B cell (primary cell): Measurements from ENCODE around the gene GFOD1. TPM values are rescaled to one million over a fixed set of nuclear protein-coding genes. Genes with fewer than 3 reads are reported as not detected.

Experiments used
- ATAC-seq: fragments of 200-7000 bp; cut with Tn5 transposase; one replicate; pipeline ENCODE4 v1.10.0; 2021; ENCODE audit warnings: low read depth, mild to moderate bottlenecking, moderate number of reproducible peaks, moderate library complexity
- CTCF ChIA-PET: fragments of 350-600 bp; sonication (Branson Sonifier 250); formaldehyde crosslinking; loops from one replicate; lab custom pipeline; 2021; ENCODE audit warnings: antibody characterized with exemption, inconsistent platforms; lab: Charles Lee
- POLR2A ChIA-PET: fragments of 350-600 bp; sonication (Branson Sonifier 250); formaldehyde crosslinking; loops from one replicate; lab custom pipeline; 2021; ENCODE audit warnings: antibody characterized with exemption; lab: Charles Lee
- DNase-seq: peaks from one replicate; pipeline ENCODE4 v3.0.0; 2013
- H2AFZ ChIP-seq: 2 replicates; pipeline ENCODE4 v1.6.1; 2012; ENCODE audit warnings: mild to moderate bottlenecking, low read depth, low read length; ENCODE audit not compliant: insufficient read depth, poor library complexity, severe bottlenecking
- H3K27ac ChIP-seq, 2 donors: 1 replicate in 1 of 2; 2 replicates in 1 of 2; pipeline ENCODE4 v1.5.1; 2012 to 2013; ENCODE audit warnings: low read length in 2 of 2, mild to moderate bottlenecking in 2 of 2, moderate library complexity in 1 of 2
- H3K27me3 ChIP-seq, 4 experiments: fragments of 200-600 bp in 1 of 4; sonication (generic) in 1 of 4; replicated peaks in 1 of 4; 1 replicate in 2 of 4; 2 replicates in 2 of 4; pipeline versions ENCODE4 v1.6.1 to v1.7.0; 2013 to 2016; ENCODE audit warnings: low read length in 3 of 4, mild to moderate bottlenecking in 2 of 4, mixed read lengths in 1 of 4, moderate library complexity in 1 of 4; ENCODE audit not compliant: insufficient read depth in 4 of 4, control insufficient read depth in 3 of 4; ENCODE audit errors: control extremely low read depth in 1 of 4
- H3K36me3 ChIP-seq, 2 experiments: replicated peaks in 1 of 2; 1 replicate in 1 of 2; 2 replicates in 1 of 2; pipeline versions ENCODE4 v1.6.1 to v1.7.1; 2013; ENCODE audit warnings: low read length in 1 of 2; ENCODE audit not compliant: insufficient read depth in 2 of 2, control insufficient read depth in 1 of 2; ENCODE audit errors: control extremely low read depth in 1 of 2, extremely low read depth in 1 of 2
- H3K4me1 ChIP-seq, 2 donors: fragments of 200-600 bp in 1 of 2; sonication (generic) in 1 of 2; 1 replicate in 1 of 2; 2 replicates in 1 of 2; pipeline versions ENCODE4 v1.5.1 to v1.6.1; 2013 to 2017; ENCODE audit warnings: low read length in 2 of 2; ENCODE audit not compliant: control insufficient read depth in 2 of 2, insufficient read depth in 2 of 2
- H3K4me2 ChIP-seq: replicated peaks from 2 replicates; pipeline ENCODE3; 2012; ENCODE audit warnings: mild to moderate bottlenecking, low read depth, low read length; ENCODE audit not compliant: poor library complexity, severe bottlenecking
- H3K4me3 ChIP-seq, 5 experiments: fragments of 200-600 bp in 1 of 5; sonication (generic) in 1 of 5; 1 replicate in 3 of 5; 2 replicates in 2 of 5; pipeline versions ENCODE4 v1.5.1 to v1.7.0; 2011 to 2016; ENCODE audit warnings: low read length in 4 of 5, mild to moderate bottlenecking in 4 of 5, low read depth in 2 of 5, control low read depth in 1 of 5, moderate library complexity in 1 of 5; ENCODE audit not compliant: insufficient read depth in 1 of 5; ENCODE audit errors: control extremely low read depth in 1 of 5, extremely low read depth in 1 of 5
- H3K79me2 ChIP-seq: fragments of 200-600 bp; sonication (generic); one replicate; pipeline ENCODE4 v1.6.0; 2016; ENCODE audit warnings: low read length; ENCODE audit not compliant: control insufficient read depth, insufficient read depth
- H3K9ac ChIP-seq: fragments of 200-600 bp; sonication (generic); 2 replicates; pipeline ENCODE4 v1.6.1; 2017; ENCODE audit warnings: mild to moderate bottlenecking, low read length, moderate library complexity
- H3K9me3 ChIP-seq, 3 donors: one replicate each; pipeline versions ENCODE4 v1.6.1 to v1.7.1; 2013; ENCODE audit warnings: low read length in 2 of 3; ENCODE audit not compliant: control insufficient read depth in 2 of 3, insufficient read depth in 1 of 3; ENCODE audit errors: control extremely low read depth in 1 of 3
- H4K20me1 ChIP-seq: 2 replicates; pipeline ENCODE4 v1.6.0; 2012; ENCODE audit warnings: mild to moderate bottlenecking, low read length; ENCODE audit not compliant: insufficient read depth, control insufficient read depth, poor library complexity, severe bottlenecking
- H3K27ac Mint-ChIP-seq: one replicate; pipeline ENCODE4 v1.8.0; 2021; ENCODE audit warnings: mixed read lengths
- H3K27me3 Mint-ChIP-seq: one replicate; pipeline ENCODE4 v1.8.0; 2021; ENCODE audit warnings: mixed read lengths
- H3K4me1 Mint-ChIP-seq: one replicate; pipeline ENCODE4 v1.8.0; 2021; ENCODE audit warnings: mixed read lengths
- H3K4me3 Mint-ChIP-seq: one replicate; pipeline ENCODE4 v1.8.0; 2021; ENCODE audit warnings: mixed read lengths
- H3K9me3 Mint-ChIP-seq: one replicate; pipeline ENCODE4 v1.8.0; 2022; ENCODE audit warnings: mixed read lengths; ENCODE audit not compliant: insufficient read depth
- EZH2 ChIP-seq: IDR thresholded peaks from 2 replicates; pipeline ENCODE4 v1.6.1; 2012; ENCODE audit warnings: borderline replicate concordance, low read depth, mild to moderate bottlenecking, moderate library complexity, low read length; ENCODE audit not compliant: insufficient read depth, poor library complexity, severe bottlenecking
- whole genome bisulfite sequencing: methylation state at CpG from one replicate; pipeline ENCODE4 v1.1.5; 2013; ENCODE audit warnings: missing lambda C conversion rate; ENCODE audit not compliant: insufficient coverage; 5-methylcytosine and 5-hydroxymethylcytosine counted together
- intact Hi-C: fragments of 100-400 bp; cut with micrococcal nuclease; formaldehyde crosslinking; loops from one replicate; pipeline ENCODE4 v1.10.0; 2022
- polyA plus RNA-seq: library from polyadenylated mRNA; depleted of rRNA; stranded (reverse); fragments of >200 nt; gene quantifications from 2 replicates; pipeline ENCODE4 v1.2.3, GENCODE V29; 2012
- total RNA-seq, 2 donors: library from RNA; stranded (reverse); fragments of 120-200 nt in 1 of 2; gene quantifications; 1 replicate in 1 of 2; 2 replicates in 1 of 2; pipeline versions ENCODE4 v1.2.3 to v1.2.4, GENCODE V29; 2013 to 2022
- TF ChIP-seq, protein P1 (sequence below): fragments of 200-600 bp; IDR thresholded peaks from one replicate; pipeline ENCODE4 v1.8.0; 2022; ENCODE audit warnings: antibody characterized with exemption, mild to moderate bottlenecking

Gene GFOD1
- total and polyA plus RNA-seq, 2 donors (not counting 1 experiment from before 2014, with no cell fraction given): 8.3 to 42.4 TPM

GRCh38 chr6:13334953-13335352, 152.4 kb downstream of the GFOD1 start:
- peaks cover 36% of the 10 kb centered on the region for H3K4me1 Mint-ChIP-seq
- Histone ChIP-seq H3K4me3 (no peak overlapping the region), H3K36me3 (no peaks in the 10 kb centered on the region), H4K20me1 (no peaks in the 10 kb centered on the region), H3K9me3 (no peaks in the 10 kb centered on the region), H3K9ac (no peak overlapping the region), H3K4me2 (no peak overlapping the region), H3K27me3 (no peaks in the 10 kb centered on the region), H3K4me1 (peaks cover 28 to 29% of the 10 kb centered on the region in 2 donors), H2AFZ (no peak overlapping the region), H3K27ac (no peak overlapping the region), H3K79me2 (no peaks in the 10 kb centered on the region)
- WGBS: 48% methylated on average over 3 of the region's 3 CpGs
- no peaks in the 10 kb centered on the region for H3K27me3 Mint-ChIP-seq
- DNase-seq (no peak), ATAC-seq (no peak)
- ChIA-PET CTCF (interaction anchor here (0.7 to 9.8 kb wide), 16 partner anchors 20 to 1955 kb away, joined by 3 to 238 read pairs (median 6); partner anchors contain the start of genes NOL7 and SIRT5), POLR2A (no interaction called here)
- H3K4me3 Mint-ChIP-seq: no peak overlapping the region
- TF ChIP-seq EZH2: no peak
- TF ChIP-seq, protein P1, sequence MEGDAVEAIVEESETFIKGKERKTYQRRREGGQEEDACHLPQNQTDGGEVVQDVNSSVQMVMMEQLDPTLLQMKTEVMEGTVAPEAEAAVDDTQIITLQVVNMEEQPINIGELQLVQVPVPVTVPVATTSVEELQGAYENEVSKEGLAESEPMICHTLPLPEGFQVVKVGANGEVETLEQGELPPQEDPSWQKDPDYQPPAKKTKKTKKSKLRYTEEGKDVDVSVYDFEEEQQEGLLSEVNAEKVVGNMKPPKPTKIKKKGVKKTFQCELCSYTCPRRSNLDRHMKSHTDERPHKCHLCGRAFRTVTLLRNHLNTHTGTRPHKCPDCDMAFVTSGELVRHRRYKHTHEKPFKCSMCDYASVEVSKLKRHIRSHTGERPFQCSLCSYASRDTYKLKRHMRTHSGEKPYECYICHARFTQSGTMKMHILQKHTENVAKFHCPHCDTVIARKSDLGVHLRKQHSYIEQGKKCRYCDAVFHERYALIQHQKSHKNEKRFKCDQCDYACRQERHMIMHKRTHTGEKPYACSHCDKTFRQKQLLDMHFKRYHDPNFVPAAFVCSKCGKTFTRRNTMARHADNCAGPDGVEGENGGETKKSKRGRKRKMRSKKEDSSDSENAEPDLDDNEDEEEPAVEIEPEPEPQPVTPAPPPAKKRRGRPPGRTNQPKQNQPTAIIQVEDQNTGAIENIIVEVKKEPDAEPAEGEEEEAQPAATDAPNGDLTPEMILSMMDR: no peak
- H3K9me3 Mint-ChIP-seq: no peaks in the 10 kb centered on the region
- intact Hi-C loops: no loop called here
- no peak overlapping the region for H3K27ac Mint-ChIP-seq

- no peak for TF ChIP-seq EZH2
- TF ChIP-seq, protein P1: no peak
- H3K36me3 ChIP-seq: no peaks in the 10 kb centered on the region
- no peaks in the 10 kb centered on the region for H3K27me3 Mint-ChIP-seq
These were observed 155.1 kb downstream of the GFOD1 start for GRCh38 chr6:13332349-13332706.

More at GRCh38 chr6:13332349-13332706, 155.1 kb downstream of the GFOD1 start:
- Histone ChIP-seq H2AFZ (no peak overlapping the region), H4K20me1 (no peaks in the 10 kb centered on the region), H3K9me3 (no peaks in the 10 kb centered on the region), H3K4me3 (no peak overlapping the region), H3K9ac (no peak overlapping the region), H3K4me2 (no peak overlapping the region), H3K27ac (no peak overlapping the region), H3K4me1 (peaks cover 16% of the 10 kb centered on the region in 2 donors), H3K79me2 (peaks cover 15% of the 10 kb centered on the region), H3K27me3 (no peaks in the 10 kb centered on the region)
- CTCF ChIA-PET: interaction anchor here (0.5 to 9.8 kb wide), 23 partner anchors 10 to 735 kb away, joined by 3 to 238 read pairs (median 7); partner anchors contain the start of gene SIRT5
- H3K4me1 Mint-ChIP-seq: peaks cover 30% of the 10 kb centered on the region
- H3K27ac Mint-ChIP-seq: no peak overlapping the region
- intact Hi-C loops: no loop called here
- ATAC-seq (no peak), DNase-seq (no peak)
- H3K9me3 Mint-ChIP-seq: no peaks in the 10 kb centered on the region
- no CpG with 5 or more reads among the region's 2 CpGs for WGBS
- H3K4me3 Mint-ChIP-seq: no peak overlapping the region
- POLR2A ChIA-PET: no interaction called here
